AG10803 (cell line): Measurements from ENCODE around the gene POU2F1.

Source experiments
- DNase-seq: peaks from one replicate; pipeline ENCODE4 v3.0.0; 2010; ENCODE audit warnings: low read depth
- H3K4me3 ChIP-seq: 2 replicates; pipeline ENCODE4 v1.5.1; 2011; ENCODE audit warnings: mild to moderate bottlenecking, low read length, control low read depth
- CTCF ChIP-seq: conservative IDR thresholded peaks from 2 replicates; pipeline ENCODE4 v1.5.1; 2011; ENCODE audit warnings: mild to moderate bottlenecking, low read length, control low read depth, inconsistent platforms

POU2F1 gene

GRCh38 chr1:167404161-167404888 lies 183.6 kb downstream of the POU2F1 start:
- DNase-seq = no peak
- no peak for TF ChIP-seq CTCF
- no peak overlapping the region for H3K4me3 ChIP-seq

GRCh38 chr1:167404908-167405307 lies 184.2 kb downstream of the POU2F1 start:
- no peak for DNase-seq
- no peak overlapping the region for H3K4me3 ChIP-seq
- TF ChIP-seq CTCF = no peak

GRCh38 chr1:167408355-167408754 lies 187.7 kb downstream of the POU2F1 start:
- H3K4me3 ChIP-seq = no peak overlapping the region
- no peak for DNase-seq
- TF ChIP-seq CTCF = no peak

GRCh38 chr1:167409183-167409582 lies 188.5 kb downstream of the POU2F1 start:
- H3K4me3 ChIP-seq = no peak overlapping the region
- no peak for TF ChIP-seq CTCF
- no peak for DNase-seq

- TF ChIP-seq CTCF = no peak
- DNase-seq = no peak
Observed at GRCh38 chr1:167412072-167412471, 191.4 kb downstream of the POU2F1 start.

GRCh38 chr1:167412920-167413319 lies 192.2 kb downstream of the POU2F1 start:
- no peak overlapping the region for H3K4me3 ChIP-seq
- TF ChIP-seq CTCF = no peak
- peak; percentile 2 for DNase-seq

More at GRCh38 chr1:167412072-167412471, 191.4 kb downstream of the POU2F1 start:
- no peak overlapping the region for H3K4me3 ChIP-seq

- no peak overlapping the region for H3K4me3 ChIP-seq
- no peak for TF ChIP-seq CTCF
Observed at GRCh38 chr1:167413328-167413727, 192.6 kb downstream of the POU2F1 start.

More at GRCh38 chr1:167413328-167413727, 192.6 kb downstream of the POU2F1 start:
- no peak for DNase-seq
